OCI-LY7 (cell line): ENCODE results near the gene BCL2L11.

Source experiments
- EZH2phosphoT487 ChIP-seq: fragments of 200-600 bp; sonication (generic); IDR thresholded peaks from 2 replicates; pipeline ENCODE4 v1.6.1; 2018; ENCODE audit warnings: low read depth, borderline replicate concordance, mild to moderate bottlenecking, mixed run types, antibody characterized with exemption, low read length, moderate library complexity, mixed read lengths
- TF ChIP-seq, protein P1 (sequence below): fragments of 200-600 bp; sonication (generic); conservative IDR thresholded peaks from 2 replicates; pipeline ENCODE4 v1.5.1; 2014; ENCODE audit warnings: mild to moderate bottlenecking, antibody characterized with exemption, low read length, moderate library complexity, mixed read lengths

DNA sequence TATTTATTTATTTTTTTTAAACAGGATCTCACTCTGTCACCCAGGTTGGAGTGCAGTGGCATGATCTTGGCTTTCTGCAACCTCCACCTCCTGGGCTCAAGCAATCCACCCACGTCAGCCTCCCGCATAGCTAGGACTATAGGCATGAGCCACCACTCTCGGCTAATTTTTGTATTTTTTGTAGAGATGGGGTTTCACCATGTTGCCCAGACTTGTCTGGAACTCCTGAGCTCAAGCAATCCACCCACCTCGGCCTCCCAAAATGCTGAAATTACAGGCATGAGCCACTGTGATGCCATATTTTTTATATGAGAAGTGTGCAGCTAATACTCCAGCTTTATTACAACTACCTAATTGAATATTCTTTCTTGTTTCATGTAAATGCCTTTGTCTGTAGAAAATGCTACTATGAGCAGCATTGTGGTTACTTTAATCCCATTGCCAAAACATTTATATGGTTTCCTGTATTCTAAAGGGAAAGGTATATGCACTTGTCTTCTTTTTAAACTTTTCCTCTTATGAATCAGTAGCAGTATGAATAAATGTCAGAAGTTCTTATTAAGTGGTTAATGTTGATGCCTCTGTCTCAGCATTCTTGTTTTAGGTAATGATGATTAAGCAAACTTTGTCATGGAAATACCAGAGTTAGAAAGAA, 9.5 kb upstream of the BCL2L11 start:
- TF ChIP-seq, protein P1, sequence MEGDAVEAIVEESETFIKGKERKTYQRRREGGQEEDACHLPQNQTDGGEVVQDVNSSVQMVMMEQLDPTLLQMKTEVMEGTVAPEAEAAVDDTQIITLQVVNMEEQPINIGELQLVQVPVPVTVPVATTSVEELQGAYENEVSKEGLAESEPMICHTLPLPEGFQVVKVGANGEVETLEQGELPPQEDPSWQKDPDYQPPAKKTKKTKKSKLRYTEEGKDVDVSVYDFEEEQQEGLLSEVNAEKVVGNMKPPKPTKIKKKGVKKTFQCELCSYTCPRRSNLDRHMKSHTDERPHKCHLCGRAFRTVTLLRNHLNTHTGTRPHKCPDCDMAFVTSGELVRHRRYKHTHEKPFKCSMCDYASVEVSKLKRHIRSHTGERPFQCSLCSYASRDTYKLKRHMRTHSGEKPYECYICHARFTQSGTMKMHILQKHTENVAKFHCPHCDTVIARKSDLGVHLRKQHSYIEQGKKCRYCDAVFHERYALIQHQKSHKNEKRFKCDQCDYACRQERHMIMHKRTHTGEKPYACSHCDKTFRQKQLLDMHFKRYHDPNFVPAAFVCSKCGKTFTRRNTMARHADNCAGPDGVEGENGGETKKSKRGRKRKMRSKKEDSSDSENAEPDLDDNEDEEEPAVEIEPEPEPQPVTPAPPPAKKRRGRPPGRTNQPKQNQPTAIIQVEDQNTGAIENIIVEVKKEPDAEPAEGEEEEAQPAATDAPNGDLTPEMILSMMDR, result no peak
- TF ChIP-seq EZH2phosphoT487, result no peak
